Retinal pigment epithelial cell (primary cell): Measurements from ENCODE around the gene NABP1.

Source experiments
- DNase-seq: peaks from one replicate; pipeline ENCODE4 v3.0.0-alpha.2; 2010; ENCODE audit warnings: low read depth
- H3K4me3 ChIP-seq: 2 replicates; pipeline ENCODE4 v1.5.1; 2011; ENCODE audit warnings: mild to moderate bottlenecking, low read length, control low read depth, moderate library complexity
- CTCF ChIP-seq: conservative IDR thresholded peaks from 2 replicates; pipeline ENCODE4 v1.5.1; 2011; ENCODE audit warnings: low read depth, low read length, control low read depth, inconsistent platforms

NABP1 gene

DNA sequence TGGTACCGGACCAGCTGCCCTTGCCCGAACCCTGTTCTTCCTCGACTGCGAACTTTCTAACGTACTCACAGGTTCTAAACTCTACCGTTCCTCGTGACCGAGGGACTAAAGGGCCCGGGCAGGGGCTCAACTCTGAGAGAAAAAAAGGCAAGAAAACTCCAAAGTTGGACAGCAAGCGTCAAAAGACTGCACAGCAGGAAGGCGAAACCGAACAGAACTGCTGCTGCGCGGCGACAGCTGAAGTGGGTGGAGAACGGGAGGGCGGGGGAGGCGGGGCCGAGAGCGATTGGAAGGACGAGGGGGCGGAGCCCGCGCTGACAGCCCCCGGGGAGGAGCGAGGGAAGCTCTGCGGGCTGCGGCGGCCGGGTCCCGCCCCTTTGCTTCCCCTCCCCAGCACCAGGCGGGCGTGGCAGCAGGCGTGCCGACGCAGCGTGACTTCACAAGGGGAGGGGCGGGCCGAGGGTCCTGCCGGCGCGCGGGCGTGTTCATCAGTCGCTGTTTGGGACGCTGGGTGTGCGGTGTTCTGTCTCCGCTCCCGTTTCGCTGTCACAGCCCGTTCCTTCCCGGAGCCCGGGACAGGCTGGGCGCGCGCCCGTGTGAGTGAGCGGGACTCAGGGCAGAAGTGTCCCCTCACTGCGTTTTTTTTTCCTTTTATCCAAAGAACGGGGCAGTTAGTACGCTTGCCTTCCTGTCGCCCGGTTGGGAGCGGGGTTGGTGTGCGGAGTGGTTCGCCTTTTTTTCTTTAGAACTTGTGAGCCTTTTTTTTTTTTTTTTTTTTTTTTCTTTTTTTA lies at the start of gene NABP1:
Gene NABP1 (plus strand): TSS at position 491 of the 791 bp plus-strand sequence. CDS start 479 bp downstream, outside the sequence.
- no peak for TF ChIP-seq CTCF
- peak within 1 kb of the TSS; percentile 83 for H3K4me3 ChIP-seq
- DNase-seq = peak; percentile 88

DNA sequence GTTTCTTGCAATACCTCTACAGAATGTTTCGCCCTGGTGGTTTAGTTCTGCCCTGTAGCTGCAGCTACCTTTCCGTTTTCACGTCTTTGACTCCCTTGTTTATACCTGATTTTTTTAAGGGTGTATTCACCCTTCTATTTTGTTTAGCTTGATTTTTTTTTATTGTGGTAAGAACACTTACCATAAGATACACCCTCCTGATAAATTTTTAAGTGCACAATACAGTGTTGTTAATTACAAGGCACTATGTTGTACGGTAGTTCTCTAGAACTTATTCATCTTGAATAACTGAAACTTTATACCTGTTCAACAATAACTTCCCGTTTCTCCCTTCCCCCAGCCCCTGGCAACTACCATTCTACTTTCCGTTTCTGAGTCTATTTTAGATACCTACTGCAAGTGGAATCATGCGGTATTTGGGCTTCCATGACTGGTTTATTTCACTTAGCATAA lies 48.9 kb upstream of the NABP1 start:
- TF ChIP-seq CTCF = no peak

DNA sequence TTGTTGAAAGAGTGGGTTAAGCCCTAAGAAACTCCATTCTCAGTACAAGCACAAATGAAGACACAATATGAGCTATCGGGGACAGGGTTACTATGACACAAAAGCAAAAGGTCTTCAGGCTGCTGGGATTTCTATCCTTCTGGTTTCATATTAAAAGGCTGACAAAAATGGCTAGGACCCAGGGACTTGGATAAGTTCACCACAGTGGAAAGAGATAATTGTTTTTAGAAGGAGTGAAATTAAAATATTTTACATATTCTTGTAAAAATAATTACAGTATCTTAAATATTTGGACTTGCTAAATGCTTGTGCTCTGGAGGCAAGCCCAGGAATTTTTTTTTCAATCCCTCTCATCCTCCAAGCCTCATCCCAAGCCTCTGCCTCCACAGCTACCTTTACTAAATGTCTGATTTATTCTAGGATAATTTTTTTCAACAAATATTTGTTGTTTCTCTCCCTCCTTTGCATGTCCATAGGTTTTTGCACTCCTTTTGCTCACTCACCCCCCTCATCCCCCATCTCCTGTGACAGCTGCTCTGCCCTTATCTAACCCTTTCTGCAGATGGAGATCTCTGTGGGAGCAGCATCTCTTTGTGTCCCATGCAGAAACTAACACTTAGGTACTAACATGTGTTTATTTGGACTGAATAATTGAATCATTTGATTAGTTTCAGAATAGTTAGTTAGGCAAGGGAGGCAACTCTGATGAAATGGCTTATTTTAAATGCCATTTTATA lies 47.8 kb upstream of the NABP1 start:
- DNase-seq = no peak
- no peak overlapping the region for H3K4me3 ChIP-seq

More for the DNA sequence above, 48.9 kb upstream of the NABP1 start:
- H3K4me3 ChIP-seq = no peak overlapping the region
- no peak for DNase-seq

DNA sequence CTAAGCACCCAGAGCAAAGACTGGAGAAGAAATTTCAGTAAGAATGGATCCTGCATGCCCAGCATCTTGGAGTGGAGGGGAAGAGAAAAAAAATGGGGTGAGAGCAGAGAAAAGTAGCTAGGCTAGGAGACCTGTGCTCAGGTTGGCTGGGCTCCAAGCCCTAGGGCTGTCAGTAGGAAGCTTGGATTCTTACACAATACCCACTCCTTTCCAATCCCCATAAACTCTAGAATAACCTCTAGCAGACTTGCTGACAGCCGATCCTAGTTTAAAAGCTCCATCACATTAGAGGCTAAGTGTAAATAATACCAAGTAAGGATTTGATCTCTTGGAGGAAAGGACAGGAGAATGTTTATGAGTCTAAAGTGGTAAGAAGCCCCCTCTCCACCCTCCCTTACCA lies 46.2 kb upstream of the NABP1 start:
- no peak overlapping the region for H3K4me3 ChIP-seq
- peak; percentile 69 for DNase-seq
- no peak for TF ChIP-seq CTCF

More for the DNA sequence above, 47.8 kb upstream of the NABP1 start:
- no peak for TF ChIP-seq CTCF

GRCh38 chr2:191632426-191632825 lies 45.5 kb upstream of the NABP1 start:
- no peak for DNase-seq
- TF ChIP-seq CTCF = no peak
- H3K4me3 ChIP-seq = no peak overlapping the region

DNA sequence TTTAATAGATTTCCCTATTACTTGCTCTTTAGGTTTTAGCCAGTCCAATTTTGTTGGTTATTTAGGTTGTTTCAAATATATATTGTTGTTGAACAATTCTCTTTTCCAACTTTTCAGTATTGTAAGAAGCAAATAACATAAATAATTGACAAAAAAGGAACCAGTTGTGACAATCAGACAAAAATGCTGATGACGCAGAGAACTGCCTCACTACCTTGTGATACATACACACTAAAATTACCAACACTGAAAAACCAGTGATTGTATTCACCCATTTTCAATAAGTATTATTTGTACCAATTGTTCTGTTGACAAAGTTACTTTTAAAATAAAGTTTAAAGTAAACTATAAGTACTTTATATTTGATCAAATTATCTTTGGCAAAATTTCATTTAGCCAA lies 43.1 kb upstream of the NABP1 start:
- DNase-seq = no peak
- no peak for TF ChIP-seq CTCF

More for the DNA sequence above, 43.1 kb upstream of the NABP1 start:
- H3K4me3 ChIP-seq = no peak overlapping the region
